Karpas-422 (cell line): ENCODE results near the gene CDC42EP4. TPM values are rescaled to one million over a fixed set of nuclear protein-coding genes. Genes with fewer than 3 reads are reported as not detected.
"Not testable (repeated sequence)": the region's sequence is repeated elsewhere in the genome, so short reads cannot be mapped to it uniquely, and the experiment has no call there.

Experiments
- DNase-seq: peaks from one replicate; pipeline ENCODE4 v3.0.0-alpha.2; 2015
- H2AFZ ChIP-seq: fragments of 200-600 bp; sonication (generic); 2 replicates; pipeline ENCODE4 v1.6.1; 2014; ENCODE audit warnings: antibody characterized with exemption, low read length, mixed read lengths
- H3K27ac ChIP-seq: fragments of 200-600 bp; sonication (generic); 2 replicates; pipeline ENCODE4 v1.5.1; 2014; ENCODE audit warnings: mild to moderate bottlenecking, low read length, moderate library complexity
- H3K27me3 ChIP-seq: fragments of 200-600 bp; sonication (generic); 2 replicates; pipeline ENCODE4 v1.6.1; 2014; ENCODE audit warnings: low read length, mixed read lengths
- H3K36me3 ChIP-seq: fragments of 200-600 bp; sonication (generic); 2 replicates; pipeline ENCODE4 v1.6.1; 2014; ENCODE audit warnings: low read length, mixed read lengths; ENCODE audit not compliant: insufficient read depth
- H3K4me1 ChIP-seq: fragments of 200-600 bp; sonication (generic); 2 replicates; pipeline ENCODE4 v1.6.1; 2014; ENCODE audit warnings: mild to moderate bottlenecking, low read length, mixed read lengths
- H3K4me2 ChIP-seq: fragments of 200-600 bp; sonication (generic); 2 replicates; pipeline ENCODE4 v1.6.1; 2014; ENCODE audit warnings: low read length, low read depth, mild to moderate bottlenecking; ENCODE audit not compliant: poor library complexity, severe bottlenecking
- H3K4me3 ChIP-seq: fragments of 200-600 bp; sonication (generic); 2 replicates; pipeline ENCODE4 v1.5.1; 2014; ENCODE audit warnings: mild to moderate bottlenecking, antibody characterized with exemption, low read length, mixed read lengths
- H3K79me2 ChIP-seq: fragments of 200-600 bp; sonication (generic); 2 replicates; pipeline ENCODE4 v1.6.1; 2014; ENCODE audit warnings: mild to moderate bottlenecking, low read length, mixed read lengths
- H3K9ac ChIP-seq: fragments of 200-600 bp; sonication (generic); 2 replicates; pipeline ENCODE4 v1.6.0; 2014; ENCODE audit warnings: low read length
- H3K9me2 ChIP-seq: fragments of 200-600 bp; sonication (generic), shearing (Covaris generic); replicated peaks from 2 replicates; pipeline ENCODE4 v1.6.0; 2014; ENCODE audit warnings: mild to moderate bottlenecking, low read length, moderate library complexity; ENCODE audit not compliant: insufficient read depth
- H3K9me3 ChIP-seq: fragments of 300-700, 200-600 bp; sonication (generic); 2 replicates; pipeline ENCODE4 v1.6.1; 2014; ENCODE audit warnings: low read length, mixed read lengths
- H4K20me1 ChIP-seq: fragments of 200-600 bp; sonication (generic); 2 replicates; pipeline ENCODE4 v1.6.1; 2014; ENCODE audit warnings: mild to moderate bottlenecking, antibody characterized with exemption, low read length, low read depth; ENCODE audit not compliant: insufficient read depth
- total RNA-seq: library from RNA; depleted of rRNA; stranded (reverse); fragments of >200 nt; shearing (Covaris generic); gene quantifications from 2 replicates; pipeline ENCODE4 v1.2.3, GENCODE V29; 2014; ENCODE audit warnings: low replicate concordance

Gene CDC42EP4
- total RNA-seq, 1 experiment from 2014 or later, result not detected

DNA sequence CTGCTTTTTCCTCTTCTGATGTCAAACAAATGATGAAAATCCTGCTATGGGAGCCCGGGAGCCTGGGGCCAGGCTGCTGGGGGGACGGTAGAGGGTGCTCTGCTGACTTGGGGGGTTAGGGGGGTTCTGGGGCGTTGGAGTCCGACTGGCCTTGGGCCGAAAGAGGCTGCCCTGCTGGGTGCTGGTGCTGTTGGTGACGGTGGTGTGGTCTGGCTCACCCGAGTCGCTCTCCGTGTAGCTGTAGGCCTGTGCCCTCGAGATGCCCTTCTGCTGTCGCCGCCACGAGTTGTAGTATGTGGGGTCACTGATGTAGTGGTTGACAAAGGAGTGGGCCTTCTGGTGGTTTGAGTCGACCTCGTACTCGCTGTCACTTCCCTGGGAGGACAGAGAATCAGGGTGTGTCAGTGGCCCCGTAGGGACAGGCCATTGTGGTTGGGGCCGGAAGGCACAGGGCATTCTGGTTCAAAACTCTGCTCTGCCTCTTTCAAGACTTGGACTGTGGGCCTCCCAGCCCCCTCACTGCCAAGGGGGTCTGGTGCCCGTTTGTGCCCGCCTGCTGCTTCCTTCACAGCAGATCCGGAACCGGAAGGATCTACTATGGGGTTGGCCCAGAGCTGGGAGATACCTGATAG lies 26.9 kb upstream of the CDC42EP4 start:
- no peak overlapping the region for H3K4me2 ChIP-seq
- no peak overlapping the region for H2AFZ ChIP-seq
- DNase-seq, result no peak
- H3K9me2 ChIP-seq, result no peaks in the 10 kb centered on the region
- H3K27ac ChIP-seq, result no peak overlapping the region
- H3K79me2 ChIP-seq, result no peaks in the 10 kb centered on the region
- H3K27me3 ChIP-seq, result no peaks in the 10 kb centered on the region
- H3K4me1 ChIP-seq, result no peaks in the 10 kb centered on the region
- H3K36me3 ChIP-seq, result no peaks in the 10 kb centered on the region
- no peaks in the 10 kb centered on the region for H4K20me1 ChIP-seq
- no peaks in the 10 kb centered on the region for H3K9me3 ChIP-seq
- H3K4me3 ChIP-seq, result no peak overlapping the region
- no peak overlapping the region for H3K9ac ChIP-seq

DNA sequence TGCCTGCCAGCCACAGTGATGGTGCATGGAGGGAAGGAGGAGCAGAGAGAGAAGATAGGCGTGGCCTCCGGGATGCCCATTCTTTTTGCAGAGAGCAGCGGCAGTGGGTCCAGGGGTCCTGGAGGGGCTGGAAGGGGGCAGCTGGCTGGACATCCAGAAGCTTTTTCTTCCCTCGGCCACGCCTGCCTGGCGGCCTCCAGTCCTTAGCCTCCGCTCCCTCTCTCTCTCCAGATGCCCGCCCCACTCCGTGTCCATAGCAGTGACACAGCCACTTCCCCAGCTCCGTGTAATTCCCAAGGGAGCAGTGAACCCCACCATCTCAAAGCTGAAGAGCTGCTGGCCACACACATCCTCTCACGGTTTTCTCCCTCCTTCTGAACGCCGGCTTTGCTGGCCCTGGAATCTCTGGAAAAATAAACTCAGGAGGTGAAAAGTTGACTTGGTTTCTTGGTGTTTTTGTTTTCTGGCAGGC lies 26.3 kb upstream of the CDC42EP4 start:
- Histone ChIP-seq H3K4me2 (no peak overlapping the region), H3K9me3 (no peaks in the 10 kb centered on the region), H3K27ac (no peak overlapping the region), H3K4me3 (no peak overlapping the region), H2AFZ (no peak overlapping the region), H3K79me2 (no peaks in the 10 kb centered on the region), H3K4me1 (no peaks in the 10 kb centered on the region), H3K9ac (no peak overlapping the region), H3K9me2 (no peaks in the 10 kb centered on the region), H3K27me3 (no peaks in the 10 kb centered on the region), H3K36me3 (no peaks in the 10 kb centered on the region), H4K20me1 (no peaks in the 10 kb centered on the region)
- DNase-seq, result no peak

DNA sequence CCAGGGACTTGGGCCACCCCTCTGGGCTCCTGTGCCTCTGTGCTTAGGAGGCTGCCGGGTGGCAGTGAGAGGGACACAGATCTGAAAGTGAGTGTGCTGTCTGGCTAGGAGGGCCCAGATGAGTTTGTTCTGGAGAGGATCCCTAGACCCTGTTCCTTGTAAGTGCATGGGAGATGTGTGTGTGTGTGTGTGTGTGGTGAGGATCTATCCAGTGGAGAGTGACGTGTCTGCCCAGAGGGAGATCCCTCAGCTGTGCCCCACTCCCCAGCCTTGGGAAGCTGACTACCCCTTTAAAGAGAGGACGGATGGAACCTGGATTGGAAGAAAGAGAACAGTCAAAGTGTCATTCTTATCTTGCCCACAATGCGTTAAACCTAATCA lies 25.5 kb upstream of the CDC42EP4 start:
- no peaks in the 10 kb centered on the region for H3K9me3 ChIP-seq

DNA sequence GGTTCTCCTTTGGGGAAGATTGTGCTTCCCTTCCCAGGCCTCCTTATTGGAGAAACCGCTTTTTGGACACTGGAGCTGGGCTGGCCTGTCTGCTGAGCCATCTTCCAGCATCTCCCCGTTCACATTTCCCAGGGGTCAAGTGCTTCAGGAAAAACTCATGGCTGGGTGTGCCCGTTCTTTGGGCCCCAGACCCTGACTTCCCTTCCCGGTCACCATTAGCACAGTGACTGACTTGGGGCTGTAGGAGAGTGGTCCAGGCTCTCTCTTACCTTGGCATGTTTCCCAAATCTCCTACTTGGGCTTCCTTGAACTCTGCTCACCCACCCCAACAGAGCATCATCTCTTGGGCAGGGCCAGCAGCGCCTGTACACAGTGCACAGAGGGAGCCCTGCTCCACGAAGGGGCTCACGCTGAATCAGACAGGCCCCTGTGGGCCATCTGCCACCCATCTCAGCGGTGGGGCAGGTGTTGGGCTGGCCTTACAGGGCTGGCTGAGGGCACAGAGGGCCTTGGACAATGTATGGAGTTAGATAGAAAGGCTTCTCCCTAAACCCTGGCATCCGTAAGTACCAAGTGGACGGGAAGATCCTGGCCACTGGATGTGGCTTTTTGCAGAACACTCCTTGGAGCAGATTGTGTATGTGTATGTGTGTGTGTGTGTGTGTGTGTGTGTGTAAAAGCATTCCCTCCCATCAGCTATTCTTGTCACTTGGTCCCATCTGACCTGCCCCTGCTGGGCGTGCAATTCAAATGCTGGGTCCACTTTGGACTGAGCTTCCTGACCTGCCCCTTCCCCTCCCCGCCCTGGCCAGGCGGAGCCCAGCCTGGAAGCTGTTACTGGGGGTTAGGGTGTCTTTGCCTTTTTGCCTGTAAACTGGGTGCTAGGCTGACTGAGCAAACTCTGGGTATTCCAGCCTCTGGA lies 24.9 kb upstream of the CDC42EP4 start:
- no peaks in the 10 kb centered on the region for H3K36me3 ChIP-seq
- no peak overlapping the region for H3K4me3 ChIP-seq
- no peaks in the 10 kb centered on the region for H3K4me1 ChIP-seq
- no peak overlapping the region for H3K4me2 ChIP-seq
- H4K20me1 ChIP-seq, result no peaks in the 10 kb centered on the region
- H2AFZ ChIP-seq, result no peak overlapping the region
- H3K9me3 ChIP-seq, result no peaks in the 10 kb centered on the region
- no peaks in the 10 kb centered on the region for H3K9me2 ChIP-seq
- H3K9ac ChIP-seq, result no peak overlapping the region
- no peaks in the 10 kb centered on the region for H3K79me2 ChIP-seq
- H3K27me3 ChIP-seq, result no peaks in the 10 kb centered on the region
- H3K27ac ChIP-seq, result no peak overlapping the region
- DNase-seq, result no peak

More for the DNA sequence above, 25.5 kb upstream of the CDC42EP4 start:
- H3K79me2 ChIP-seq, result no peaks in the 10 kb centered on the region
- H3K4me3 ChIP-seq, result no peak overlapping the region
- no peak overlapping the region for H3K4me2 ChIP-seq
- H3K36me3 ChIP-seq, result no peaks in the 10 kb centered on the region
- H2AFZ ChIP-seq, result no peak overlapping the region
- H3K27ac ChIP-seq, result no peak overlapping the region
- no peaks in the 10 kb centered on the region for H3K4me1 ChIP-seq
- no peak overlapping the region for H3K9ac ChIP-seq
- H3K9me2 ChIP-seq, result no peaks in the 10 kb centered on the region
- no peak for DNase-seq
- no peaks in the 10 kb centered on the region for H3K27me3 ChIP-seq
- H4K20me1 ChIP-seq, result no peaks in the 10 kb centered on the region

DNA sequence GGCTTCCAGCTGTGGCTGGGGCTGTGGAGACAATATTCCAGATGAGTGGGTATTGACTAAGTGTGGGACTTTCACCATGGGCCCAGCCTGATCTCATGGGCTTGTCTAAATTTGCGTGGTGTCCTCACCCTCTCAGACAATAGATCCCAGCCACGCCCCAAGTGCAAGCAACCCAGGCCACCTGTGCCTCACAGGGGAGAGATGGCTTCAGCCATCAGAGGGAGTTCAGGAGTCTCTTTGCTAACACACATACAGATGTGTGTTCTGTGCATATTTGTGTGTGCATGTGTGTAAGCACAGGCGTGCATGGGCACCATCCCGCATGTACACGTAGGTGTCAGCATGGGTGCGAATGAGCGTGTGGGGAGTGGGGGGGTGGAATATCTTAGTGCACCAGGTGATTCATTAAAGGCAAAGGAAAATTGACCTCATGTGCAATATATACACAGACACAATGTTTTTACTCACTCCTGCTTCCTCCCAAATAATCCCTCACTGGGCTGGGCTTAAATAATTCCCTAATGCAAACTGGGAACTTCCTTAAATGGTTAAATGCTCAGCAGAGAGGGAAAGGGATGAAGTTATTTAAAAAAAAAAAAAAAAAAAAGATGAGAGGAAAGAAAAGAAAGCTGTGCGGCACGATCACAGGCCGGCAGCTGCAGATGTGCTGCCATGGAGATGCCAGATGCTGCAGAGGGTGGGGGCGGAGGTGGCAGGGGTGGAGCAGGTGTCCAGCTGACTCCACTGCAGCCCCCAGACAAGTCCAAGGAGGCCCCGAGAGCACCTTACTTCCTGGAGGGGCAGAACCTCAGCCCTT lies 24.0 kb upstream of the CDC42EP4 start:
- DNase-seq, result no peak
- Histone ChIP-seq H3K9me3 (no peaks in the 10 kb centered on the region), H3K4me2 (no peak overlapping the region), H4K20me1 (no peaks in the 10 kb centered on the region), H3K79me2 (no peaks in the 10 kb centered on the region), H3K27ac (no peak overlapping the region), H3K27me3 (no peaks in the 10 kb centered on the region), H3K9ac (no peak overlapping the region), H3K36me3 (no peaks in the 10 kb centered on the region), H2AFZ (no peak overlapping the region), H3K9me2 (no peaks in the 10 kb centered on the region), H3K4me1 (no peaks in the 10 kb centered on the region), H3K4me3 (no peak overlapping the region)

DNA sequence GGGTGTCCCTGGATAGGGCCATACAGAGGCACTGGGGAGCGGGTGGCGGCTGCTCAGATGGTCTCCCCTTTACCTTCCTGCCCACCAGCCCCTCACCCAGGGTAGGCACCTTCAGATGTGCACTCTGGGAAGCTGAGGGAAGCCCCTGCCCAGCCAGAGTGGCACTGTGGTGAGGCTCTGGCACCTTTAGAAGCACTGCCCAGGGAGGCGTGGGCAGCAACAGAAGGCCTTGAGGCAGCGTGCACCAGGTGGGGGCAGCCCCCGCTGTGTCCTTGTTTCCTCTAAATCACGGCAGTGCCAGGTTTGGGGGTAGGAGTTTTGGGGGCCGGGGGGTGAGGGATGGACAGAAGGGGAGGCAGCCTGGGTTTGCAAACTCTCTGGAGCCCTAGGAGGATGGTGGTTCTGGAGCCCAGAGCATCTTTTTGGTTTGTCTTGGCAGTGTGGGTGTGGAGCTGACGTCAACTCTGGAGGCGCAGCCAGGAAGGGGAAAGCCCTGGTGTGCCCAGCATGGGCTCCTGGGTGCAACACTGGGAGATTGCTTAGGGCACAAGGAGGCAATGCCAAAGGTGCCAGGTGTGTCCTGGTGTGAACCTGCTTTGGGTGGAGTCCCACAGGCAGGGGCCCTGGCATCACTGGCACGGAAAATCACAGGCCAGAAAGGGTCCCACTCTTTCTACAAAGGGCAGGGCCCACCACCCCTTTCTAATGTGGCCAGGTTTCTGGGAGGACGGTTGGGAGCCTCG lies 23.1 kb upstream of the CDC42EP4 start:
- Histone ChIP-seq H4K20me1 (no peaks in the 10 kb centered on the region), H3K9me2 (no peaks in the 10 kb centered on the region), H3K4me3 (no peak overlapping the region), H3K36me3 (no peaks in the 10 kb centered on the region), H3K79me2 (no peaks in the 10 kb centered on the region), H3K9ac (no peak overlapping the region), H3K4me2 (no peak overlapping the region), H3K4me1 (no peaks in the 10 kb centered on the region), H3K9me3 (no peaks in the 10 kb centered on the region), H3K27me3 (no peaks in the 10 kb centered on the region), H2AFZ (no peak overlapping the region), H3K27ac (no peak overlapping the region)
- DNase-seq, result no peak

DNA sequence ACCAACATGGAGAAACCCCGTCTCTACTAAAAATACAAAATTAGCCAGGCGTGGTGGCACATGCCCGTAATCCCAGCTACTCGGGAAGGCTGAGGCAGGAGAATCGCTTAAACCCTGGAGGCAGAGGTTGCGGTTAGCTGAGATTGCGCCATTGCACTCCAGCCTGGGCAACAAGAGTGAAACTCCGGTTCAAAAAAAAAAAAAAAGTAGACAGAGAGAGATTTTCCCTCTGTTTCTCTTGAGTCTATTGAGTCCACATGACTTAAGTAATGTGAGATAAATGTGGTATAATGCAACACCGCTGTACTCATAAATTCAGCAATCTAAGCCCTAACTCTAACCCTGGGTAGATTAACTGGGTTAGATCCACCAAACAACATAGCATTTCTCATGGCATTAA lies 21.6 kb upstream of the CDC42EP4 start:
- not testable (repeated sequence) for H3K79me2 ChIP-seq, DNase-seq, H3K4me2 ChIP-seq, H3K4me1 ChIP-seq, H3K4me3 ChIP-seq, H3K9me3 ChIP-seq, H4K20me1 ChIP-seq, H2AFZ ChIP-seq, H3K9ac ChIP-seq, H3K9me2 ChIP-seq, H3K36me3 ChIP-seq, H3K27ac ChIP-seq, H3K27me3 ChIP-seq
